Stomach (tissue), 9 donors: Measurements from ENCODE around the gene SVOPL. TPM values are rescaled to one million over a fixed set of nuclear protein-coding genes. Genes with fewer than 3 reads are reported as not detected.

Experiments
- DNase-seq, 2 donors: peaks; one replicate each; pipeline versions ENCODE4 v3.0.0 to v3.0.0-alpha.2; 2013 to 2019
- H3K27ac ChIP-seq, 5 donors: fragments of 200-600 bp in 4 of 5; sonication (generic) in 4 of 5; one replicate each; pipeline ENCODE4 v1.5.1; 2013 to 2019; ENCODE audit warnings: mild to moderate bottlenecking in 1 of 5, moderate library complexity in 1 of 5
- H3K27me3 ChIP-seq, 3 donors: fragments of 200-600 bp; sonication (generic); one replicate each; pipeline ENCODE4 v1.5.1; 2017 to 2019; ENCODE audit warnings: mixed run types in 1 of 3
- H3K36me3 ChIP-seq, 4 donors: fragments of 200-600 bp; sonication (generic); 1 replicate in 3 of 4; 2 replicates in 1 of 4; pipeline ENCODE4 v1.5.1; 2016 to 2019
- H3K4me1 ChIP-seq, 4 donors: fragments of 200-600 bp; sonication (generic); one replicate each; pipeline ENCODE4 v1.5.1; 2016 to 2019
- H3K4me3 ChIP-seq, 4 donors: fragments of 200-600 bp; sonication (generic) in 3 of 4; one replicate each; pipeline ENCODE4 v1.5.1; 2016 to 2019; ENCODE audit warnings: mild to moderate bottlenecking in 1 of 4
- H3K9me3 ChIP-seq, 4 donors: fragments of 200-600 bp; sonication (generic); one replicate each; pipeline ENCODE4 v1.5.1; 2016 to 2019
- EP300 ChIP-seq: sonication (generic); formaldehyde crosslinking; IDR thresholded peaks from one replicate; pipeline ENCODE4 v1.6.1; 2017; ENCODE audit warnings: antibody characterized with exemption
- POLR2A ChIP-seq, 4 donors: fragments of 450-650 bp; IDR thresholded peaks; one replicate each; pipeline ENCODE4 v1.6.1; 2016; ENCODE audit warnings: antibody characterized with exemption in 4 of 4, control low read depth in 2 of 4, mild to moderate bottlenecking in 1 of 4, moderate library complexity in 1 of 4
- POLR2AphosphoS5 ChIP-seq, 3 donors: sonication (generic); formaldehyde crosslinking; IDR thresholded peaks; one replicate each; pipeline ENCODE4 v1.6.1; 2016; ENCODE audit warnings: antibody characterized with exemption in 3 of 3
- WGBS, 5 donors: extraction: QIAGEN DNeasy Blood & Tissue Kit in 3 of 5; methylation state at CpG; one replicate each; pipeline versions ENCODE4 v1.1.5 to v1.1.7; 2013 to 2018; 5-methylcytosine and 5-hydroxymethylcytosine counted together
- intact Hi-C: fragments of 100-400 bp; cut with DNase I; formaldehyde crosslinking; loops from one replicate; pipeline ENCODE4 v1.15.1; 2023; ENCODE audit warnings: low total_unique reads
- polyA plus RNA-seq, 3 donors: library from polyadenylated mRNA; stranded (reverse); fragments of 200-250 nt; gene quantifications; one replicate each; pipeline ENCODE4 v1.2.3, GENCODE V29; 2013
- small RNA-seq, 4 donors: library from RNA; depleted of rRNA; stranded (forward); fragments of <200 nt; gene quantifications; one replicate each; pipeline ENCODE3, GENCODE V24; 2016
- total RNA-seq, 5 donors: library from RNA; depleted of rRNA; stranded (reverse); fragments of >200 nt; gene quantifications; one replicate each; pipeline versions ENCODE4 v1.1.0 to v1.2.3, GENCODE V29; 2014 to 2016
- TF ChIP-seq, protein P1 (sequence below), 7 experiments: fragments of 450-650 bp in 4 of 7; fragments of 200-600 bp in 3 of 7; sonication (generic) in 3 of 7; IDR thresholded peaks; one replicate each; pipeline ENCODE4 v1.5.1; 2016 to 2019; ENCODE audit warnings: antibody characterized with exemption in 7 of 7, control low read depth in 2 of 7, mild to moderate bottlenecking in 1 of 7
- donor health status: healthy with polysubstance abuse.
- donor health status: Bipolar disorder and iron deficiency.
- donor health status: healthy.

SVOPL gene
- total and polyA plus RNA-seq, 8 donors = under 0.01 to 2.3 (median 0.13) TPM; not detected in 5

DNA sequence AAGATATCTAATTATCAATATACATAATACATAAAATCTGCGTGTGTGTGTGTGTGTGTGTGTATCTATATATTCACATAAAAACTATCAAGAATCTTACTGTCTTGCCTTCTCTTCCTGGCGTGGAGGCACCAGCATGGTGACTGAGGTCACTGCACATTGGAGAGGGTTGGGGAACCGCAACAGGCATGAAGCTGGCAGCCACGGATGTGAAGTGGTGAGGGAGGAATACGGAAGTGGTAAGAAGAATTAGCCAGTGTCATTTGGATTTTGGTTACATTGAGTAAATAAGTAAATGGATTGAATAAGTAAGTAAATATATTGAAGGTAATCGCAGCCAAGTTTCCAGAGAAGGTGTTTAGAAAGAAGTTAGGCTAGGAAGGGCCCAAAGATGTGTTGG is 156.0 kb downstream of the SVOPL start:
- H3K4me3 ChIP-seq = no peak overlapping the region
- DNase-seq = peak in 1 of 2 donors; percentile 31
- TF ChIP-seq POLR2A (IDR thresholded peaks at IDR 0.05) = no peak
- no peak for TF ChIP-seq EP300
- TF ChIP-seq, protein P1, sequence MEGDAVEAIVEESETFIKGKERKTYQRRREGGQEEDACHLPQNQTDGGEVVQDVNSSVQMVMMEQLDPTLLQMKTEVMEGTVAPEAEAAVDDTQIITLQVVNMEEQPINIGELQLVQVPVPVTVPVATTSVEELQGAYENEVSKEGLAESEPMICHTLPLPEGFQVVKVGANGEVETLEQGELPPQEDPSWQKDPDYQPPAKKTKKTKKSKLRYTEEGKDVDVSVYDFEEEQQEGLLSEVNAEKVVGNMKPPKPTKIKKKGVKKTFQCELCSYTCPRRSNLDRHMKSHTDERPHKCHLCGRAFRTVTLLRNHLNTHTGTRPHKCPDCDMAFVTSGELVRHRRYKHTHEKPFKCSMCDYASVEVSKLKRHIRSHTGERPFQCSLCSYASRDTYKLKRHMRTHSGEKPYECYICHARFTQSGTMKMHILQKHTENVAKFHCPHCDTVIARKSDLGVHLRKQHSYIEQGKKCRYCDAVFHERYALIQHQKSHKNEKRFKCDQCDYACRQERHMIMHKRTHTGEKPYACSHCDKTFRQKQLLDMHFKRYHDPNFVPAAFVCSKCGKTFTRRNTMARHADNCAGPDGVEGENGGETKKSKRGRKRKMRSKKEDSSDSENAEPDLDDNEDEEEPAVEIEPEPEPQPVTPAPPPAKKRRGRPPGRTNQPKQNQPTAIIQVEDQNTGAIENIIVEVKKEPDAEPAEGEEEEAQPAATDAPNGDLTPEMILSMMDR (IDR thresholded peaks at IDR 0.05) = no peak
- no peak for TF ChIP-seq POLR2AphosphoS5 (IDR thresholded peaks at IDR 0.05)
- intact Hi-C loops = no loop called here
- H3K4me1 ChIP-seq = peaks cover 0 to 7% (median 0%) of the 10 kb centered on the region in 4 donors
- no peaks in the 10 kb centered on the region for H3K9me3 ChIP-seq
- 63 to 75% (median 69%) methylated on average over 6 of the region's 6 CpGs for WGBS, 5 donors
- H3K27ac ChIP-seq = no peak overlapping the region
- no peaks in the 10 kb centered on the region for H3K27me3 ChIP-seq
- peaks cover 6 to 71% (median 65%) of the 10 kb centered on the region in 4 donors for H3K36me3 ChIP-seq

Small RNAs within 50 kb of the gene (small RNA-seq; reads per million reads assigned to genes)
- gene RF00561 = 0 to 0.10 (median 0) reads per million in 4 donors

Other genes starting within 250 kb of the SVOPL start
- 10 to 100 TPM in 4 of 5 donors, 1 to 10 TPM in 1; 7.6 to 32.0 (median 15.1) TPM for gene TRIM24, start 241.1 kb downstream of the SVOPL start, total RNA-seq
- gene TRIM24, start 241.1 kb downstream of the SVOPL start, polyA plus RNA-seq = 1 to 10 TPM; 5.5 to 9.1 (median 6.1) TPM
- not detected for gene TMEM213, start 96.6 kb upstream of the SVOPL start, total RNA-seq
- under 1 TPM in 1 of 3 donors, not detected in 2; 0.08 TPM for gene TMEM213, start 96.6 kb upstream of the SVOPL start, polyA plus RNA-seq
- gene ATP6V0A4, start 96.8 kb upstream of the SVOPL start, total RNA-seq = not detected
- 1 to 10 TPM in 1 of 3 donors, not detected in 2; 1.0 TPM for gene ATP6V0A4, start 96.8 kb upstream of the SVOPL start, polyA plus RNA-seq